ENCODE results near the gene CFAP53. TPM values are rescaled to one million over a fixed set of nuclear protein-coding genes. Genes with fewer than 3 reads are reported as not detected.

CFAP53 gene
- polyA plus RNA-seq, 1 donor from 2014 or later: 0.64 TPM

GRCh38 chr18:50277942-50278341 is 11.6 kb upstream of the CFAP53 start (continued):
- no peak for TF ChIP-seq CTCF (IDR thresholded peaks at IDR 0.05; ENCODE audit: poor library complexity, severe bottlenecking)

- Histone ChIP-seq H3K9me3 (ENCODE audit: low read length) (no peaks in the 10 kb centered on the region), H3F3A (ENCODE audit: insufficient read depth, low read length, poor library complexity, severe bottlenecking) (no peaks in the 10 kb centered on the region), H3K79me2 (replicated peaks; ENCODE audit: insufficient read depth, low read length) (peaks cover 26% of the 10 kb centered on the region), H3K4me2 (ENCODE audit: low read length) (no peak overlapping the region), H3K36me3 (ENCODE audit: insufficient read depth, low read length) (no peaks in the 10 kb centered on the region), H3K27ac (ENCODE audit: low read length) (no peak overlapping the region), H3K27me3 (ENCODE audit: insufficient read depth, low read depth, low read length) (no peaks in the 10 kb centered on the region), H3K4me3 (ENCODE audit: low read length) (no peak overlapping the region), H2AFZ (ENCODE audit: low read depth, low read length) (no peak overlapping the region), H4K20me1 (ENCODE audit: insufficient read depth) (no peaks in the 10 kb centered on the region), H3K9me2 (ENCODE audit: insufficient read depth, low read length) (no peaks in the 10 kb centered on the region), H3K9ac (ENCODE audit: low read length) (no peak overlapping the region)
- no peak for TF ChIP-seq SMC3 (conservative IDR thresholded peaks at IDR 0.05; ENCODE audit: poor library complexity)
- TF ChIP-seq POLR2AphosphoS5 (IDR thresholded peaks at IDR 0.05): no peak
These were observed 10.2 kb upstream of the CFAP53 start for GRCh38 chr18:50276452-50276851.

DNA sequence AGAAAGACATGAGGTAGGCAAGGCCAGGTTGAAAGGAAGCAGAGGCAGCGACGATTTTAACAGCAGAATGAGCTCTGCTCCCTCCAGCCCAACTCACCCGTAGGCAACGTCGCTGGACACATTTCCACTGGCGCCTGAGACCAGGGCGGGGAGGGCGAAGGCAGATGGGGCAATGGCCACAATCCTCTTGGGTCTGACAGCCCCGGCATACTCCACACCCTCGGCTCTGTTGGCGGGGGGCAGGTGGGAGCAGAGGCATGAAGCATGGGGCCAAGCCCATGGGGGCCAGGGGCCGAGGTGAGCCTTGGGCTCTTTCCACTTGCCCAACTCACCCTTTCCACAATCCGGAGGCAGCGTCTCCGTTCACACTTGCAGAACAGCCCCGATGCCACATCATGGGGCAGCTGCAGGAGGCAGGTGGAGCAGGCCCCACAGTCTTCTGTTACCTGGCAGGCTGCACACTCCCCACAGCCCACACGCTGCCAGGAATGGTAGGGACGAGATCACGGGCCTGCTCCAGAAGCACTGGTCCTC is 9.3 kb upstream of the CFAP53 start:
- Histone ChIP-seq H3F3A (ENCODE audit: insufficient read depth, low read length, poor library complexity, severe bottlenecking) (no peaks in the 10 kb centered on the region), H3K9me3 (ENCODE audit: low read length) (no peaks in the 10 kb centered on the region), H3K79me2 (replicated peaks; ENCODE audit: insufficient read depth, low read length) (peaks cover 23% of the 10 kb centered on the region), H3K9me2 (ENCODE audit: insufficient read depth, low read length) (no peaks in the 10 kb centered on the region), H3K4me2 (ENCODE audit: low read length) (no peak overlapping the region), H3K27ac (ENCODE audit: low read length) (no peak overlapping the region), H4K20me1 (ENCODE audit: insufficient read depth) (no peaks in the 10 kb centered on the region), H3K4me3 (ENCODE audit: low read length) (no peak overlapping the region), H3K27me3 (ENCODE audit: insufficient read depth, low read depth, low read length) (no peaks in the 10 kb centered on the region), H3K36me3 (ENCODE audit: insufficient read depth, low read length) (no peaks in the 10 kb centered on the region), H2AFZ (ENCODE audit: low read depth, low read length) (no peak overlapping the region), H3K9ac (ENCODE audit: low read length) (no peak overlapping the region)
- TF ChIP-seq EP300 (conservative IDR thresholded peaks at IDR 0.05; ENCODE audit: poor library complexity, severe bottlenecking) (no peak), TAF1 (IDR thresholded peaks at IDR 0.05; ENCODE audit: low read depth) (no peak), RAD21 (conservative IDR thresholded peaks at IDR 0.05) (no peak), SMC3 (conservative IDR thresholded peaks at IDR 0.05; ENCODE audit: poor library complexity) (no peak), MXI1 (conservative IDR thresholded peaks at IDR 0.05; ENCODE audit: poor library complexity, severe bottlenecking) (no peak), POLR2AphosphoS5 (IDR thresholded peaks at IDR 0.05) (no peak), CTCF (IDR thresholded peaks at IDR 0.05; ENCODE audit: poor library complexity, severe bottlenecking) (no peak), EZH2 (IDR thresholded peaks at IDR 0.05; ENCODE audit: borderline replicate concordance, insufficient read depth, low read length, poor library complexity, severe bottlenecking) (no peak)
- TF ChIP-seq, protein P1, sequence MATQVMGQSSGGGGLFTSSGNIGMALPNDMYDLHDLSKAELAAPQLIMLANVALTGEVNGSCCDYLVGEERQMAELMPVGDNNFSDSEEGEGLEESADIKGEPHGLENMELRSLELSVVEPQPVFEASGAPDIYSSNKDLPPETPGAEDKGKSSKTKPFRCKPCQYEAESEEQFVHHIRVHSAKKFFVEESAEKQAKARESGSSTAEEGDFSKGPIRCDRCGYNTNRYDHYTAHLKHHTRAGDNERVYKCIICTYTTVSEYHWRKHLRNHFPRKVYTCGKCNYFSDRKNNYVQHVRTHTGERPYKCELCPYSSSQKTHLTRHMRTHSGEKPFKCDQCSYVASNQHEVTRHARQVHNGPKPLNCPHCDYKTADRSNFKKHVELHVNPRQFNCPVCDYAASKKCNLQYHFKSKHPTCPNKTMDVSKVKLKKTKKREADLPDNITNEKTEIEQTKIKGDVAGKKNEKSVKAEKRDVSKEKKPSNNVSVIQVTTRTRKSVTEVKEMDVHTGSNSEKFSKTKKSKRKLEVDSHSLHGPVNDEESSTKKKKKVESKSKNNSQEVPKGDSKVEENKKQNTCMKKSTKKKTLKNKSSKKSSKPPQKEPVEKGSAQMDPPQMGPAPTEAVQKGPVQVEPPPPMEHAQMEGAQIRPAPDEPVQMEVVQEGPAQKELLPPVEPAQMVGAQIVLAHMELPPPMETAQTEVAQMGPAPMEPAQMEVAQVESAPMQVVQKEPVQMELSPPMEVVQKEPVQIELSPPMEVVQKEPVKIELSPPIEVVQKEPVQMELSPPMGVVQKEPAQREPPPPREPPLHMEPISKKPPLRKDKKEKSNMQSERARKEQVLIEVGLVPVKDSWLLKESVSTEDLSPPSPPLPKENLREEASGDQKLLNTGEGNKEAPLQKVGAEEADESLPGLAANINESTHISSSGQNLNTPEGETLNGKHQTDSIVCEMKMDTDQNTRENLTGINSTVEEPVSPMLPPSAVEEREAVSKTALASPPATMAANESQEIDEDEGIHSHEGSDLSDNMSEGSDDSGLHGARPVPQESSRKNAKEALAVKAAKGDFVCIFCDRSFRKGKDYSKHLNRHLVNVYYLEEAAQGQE (IDR thresholded peaks at IDR 0.05; ENCODE audit: borderline replicate concordance): no peak
